H1 (cell line): ENCODE data around the gene SRGAP3.

Experiments used
- CBX5 ChIP-seq: fragments of 300-800, 300-1000 bp; sonication (generic); IDR thresholded peaks from 2 replicates; pipeline ENCODE4 v1.7.1; 2016; ENCODE audit warnings: antibody characterized with exemption, low read length, low read depth
- EGR1 ChIP-seq: IDR thresholded peaks from 2 replicates; pipeline ENCODE4 v1.6.1; 2011; ENCODE audit warnings: low read depth, low read length, borderline replicate concordance
- EZH2 ChIP-seq: fragments of 200-600 bp; sonication (generic); IDR thresholded peaks from 2 replicates; pipeline ENCODE4 v1.7.1; 2012; ENCODE audit warnings: low read depth, mild to moderate bottlenecking, moderate library complexity, low read length, inconsistent platforms; ENCODE audit not compliant: severe bottlenecking
- HDAC6 ChIP-seq: IDR thresholded peaks from one replicate; pipeline ENCODE4 v1.7.1; 2012; ENCODE audit warnings: low read depth, mild to moderate bottlenecking, inconsistent platforms, low read length, moderate library complexity
- JUND ChIP-seq: IDR thresholded peaks from 2 replicates; pipeline ENCODE4 v1.6.1; 2011; ENCODE audit warnings: mild to moderate bottlenecking, improper control_type of control experiment, low read length
- KDM5A ChIP-seq: fragments of 200-600 bp; IDR thresholded peaks from 2 replicates; pipeline ENCODE4 v1.7.1; 2012; ENCODE audit warnings: mild to moderate bottlenecking, low read length, inconsistent platforms, mixed read lengths
- POLR2A ChIP-seq, 2 experiments: IDR thresholded peaks; 1 replicate in 1 of 2; 2 replicates in 1 of 2; pipeline ENCODE4 v1.6.1; 2011; ENCODE audit warnings: low read depth in 2 of 2, low read length in 2 of 2, mild to moderate bottlenecking in 2 of 2; ENCODE audit errors: control extremely low read depth in 1 of 2
- POLR2AphosphoS5 ChIP-seq: IDR thresholded peaks from 2 replicates; pipeline ENCODE4 v1.6.1; 2011; ENCODE audit warnings: low read depth, low read length
- SAP30 ChIP-seq: fragments of 300-600 bp; sonication (generic); IDR thresholded peaks from 2 replicates; pipeline ENCODE4 v1.7.1; 2012; ENCODE audit warnings: low read length, moderate library complexity, mild to moderate bottlenecking, inconsistent platforms; ENCODE audit not compliant: insufficient read depth, insufficient replicate concordance
- SIN3A ChIP-seq, 2 experiments: IDR thresholded peaks in 1 of 2; conservative IDR thresholded peaks in 1 of 2; 2 replicates each; pipeline ENCODE4 v1.6.1; 2011 to 2012; ENCODE audit warnings: low read length in 2 of 2, improper control_type of control experiment in 1 of 2, low read depth in 1 of 2, mild to moderate bottlenecking in 1 of 2
- SRF ChIP-seq: IDR thresholded peaks from 2 replicates; pipeline ENCODE4 v1.6.1; 2011; ENCODE audit warnings: mild to moderate bottlenecking, low read depth, low read length, moderate library complexity
- USF2 ChIP-seq: IDR thresholded peaks from 2 replicates; pipeline ENCODE4 v1.6.1; 2011; ENCODE audit warnings: low read length, improper control_type of control experiment
- TF ChIP-seq, protein P1 (sequence below), 3 experiments: IDR thresholded peaks; 1 replicate in 2 of 3; 2 replicates in 1 of 3; pipeline versions ENCODE4 v1.5.1 to v1.6.1; 2011; ENCODE audit warnings: low read length in 3 of 3, mild to moderate bottlenecking in 3 of 3, inconsistent platforms in 2 of 3, low read depth in 1 of 3, moderate library complexity in 1 of 3; ENCODE audit not compliant: insufficient read depth in 1 of 3; ENCODE audit errors: control extremely low read depth in 1 of 3

- TF ChIP-seq, protein P1, sequence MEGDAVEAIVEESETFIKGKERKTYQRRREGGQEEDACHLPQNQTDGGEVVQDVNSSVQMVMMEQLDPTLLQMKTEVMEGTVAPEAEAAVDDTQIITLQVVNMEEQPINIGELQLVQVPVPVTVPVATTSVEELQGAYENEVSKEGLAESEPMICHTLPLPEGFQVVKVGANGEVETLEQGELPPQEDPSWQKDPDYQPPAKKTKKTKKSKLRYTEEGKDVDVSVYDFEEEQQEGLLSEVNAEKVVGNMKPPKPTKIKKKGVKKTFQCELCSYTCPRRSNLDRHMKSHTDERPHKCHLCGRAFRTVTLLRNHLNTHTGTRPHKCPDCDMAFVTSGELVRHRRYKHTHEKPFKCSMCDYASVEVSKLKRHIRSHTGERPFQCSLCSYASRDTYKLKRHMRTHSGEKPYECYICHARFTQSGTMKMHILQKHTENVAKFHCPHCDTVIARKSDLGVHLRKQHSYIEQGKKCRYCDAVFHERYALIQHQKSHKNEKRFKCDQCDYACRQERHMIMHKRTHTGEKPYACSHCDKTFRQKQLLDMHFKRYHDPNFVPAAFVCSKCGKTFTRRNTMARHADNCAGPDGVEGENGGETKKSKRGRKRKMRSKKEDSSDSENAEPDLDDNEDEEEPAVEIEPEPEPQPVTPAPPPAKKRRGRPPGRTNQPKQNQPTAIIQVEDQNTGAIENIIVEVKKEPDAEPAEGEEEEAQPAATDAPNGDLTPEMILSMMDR (IDR thresholded peaks at IDR 0.05; ENCODE audit: control extremely low read depth in 1 of 3, insufficient read depth in 1 of 3, low read depth in 1 of 3, low read length in 3 of 3) = no peak
- TF ChIP-seq POLR2A (IDR thresholded peaks at IDR 0.05; ENCODE audit: control extremely low read depth in 1 of 2, low read depth in 2 of 2, low read length in 2 of 2) (no peak), JUND (no peak), SIN3A (conservative IDR thresholded peaks at IDR 0.05 in 1 of 2, IDR thresholded peaks at IDR 0.05 in 1 of 2; ENCODE audit: low read depth in 1 of 2, low read length in 2 of 2) (no peak), SRF (no peak), EGR1 (no peak), KDM5A (no peak), HDAC6 (no peak), USF2 (no peak), EZH2 (no peak), CBX5 (no peak), SAP30 (no peak), POLR2AphosphoS5 (no peak)
Observed at GRCh38 chr3:9158865-9159630, 90.4 kb downstream of the SRGAP3 start.
